ENCODE results near the gene NUAK1.
"Not testable (repeated sequence)": the region's sequence is repeated elsewhere in the genome, so short reads cannot be mapped to it uniquely, and the experiment has no call there.

NUAK1 gene

DNA sequence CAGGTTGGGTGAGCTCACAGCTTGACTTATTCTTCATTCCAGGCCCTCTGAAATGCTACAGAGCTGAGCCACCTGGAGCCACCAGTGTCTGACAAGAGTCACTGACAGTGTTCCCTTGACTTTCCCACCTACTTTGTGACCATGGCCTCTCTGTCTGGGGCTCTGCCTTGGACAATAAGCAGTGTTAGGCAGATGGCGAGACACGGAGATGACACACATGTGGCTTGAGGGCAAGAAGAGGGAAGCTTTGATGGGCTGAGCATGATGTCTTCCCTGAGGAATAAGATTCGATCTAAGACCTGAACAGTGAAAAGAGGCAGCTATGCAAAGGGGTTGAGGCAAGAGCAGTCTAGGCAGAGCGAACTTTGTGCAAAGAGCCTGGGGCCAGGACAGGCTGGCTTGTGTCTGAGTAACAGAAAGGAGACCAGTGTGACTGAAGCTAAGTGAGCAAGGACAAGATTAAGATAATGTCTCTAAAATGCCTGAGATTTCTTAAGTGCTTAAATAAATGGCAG lies 105.5 kb downstream of the NUAK1 start:
- no peak for DNase-seq (ENCODE audit: low read depth in 4 of 4, low spot score in 1 of 4)

DNA sequence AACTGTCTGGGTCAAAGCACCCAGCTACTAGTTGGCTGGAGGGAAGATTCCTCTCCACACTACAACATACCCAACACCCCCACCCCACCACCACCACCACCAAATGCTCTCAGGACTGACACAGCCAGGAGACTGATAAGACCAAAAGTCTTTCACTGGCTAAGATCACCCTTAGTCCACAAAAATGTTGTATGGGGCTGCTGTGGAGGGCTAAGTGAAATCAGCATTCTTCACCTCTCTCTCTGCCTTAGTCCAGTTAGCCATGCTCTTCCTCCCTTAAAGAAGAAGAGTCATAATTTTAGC lies 106.2 kb downstream of the NUAK1 start:
- no peak for DNase-seq (ENCODE audit: low read depth in 4 of 4, low spot score in 1 of 4)

DNA sequence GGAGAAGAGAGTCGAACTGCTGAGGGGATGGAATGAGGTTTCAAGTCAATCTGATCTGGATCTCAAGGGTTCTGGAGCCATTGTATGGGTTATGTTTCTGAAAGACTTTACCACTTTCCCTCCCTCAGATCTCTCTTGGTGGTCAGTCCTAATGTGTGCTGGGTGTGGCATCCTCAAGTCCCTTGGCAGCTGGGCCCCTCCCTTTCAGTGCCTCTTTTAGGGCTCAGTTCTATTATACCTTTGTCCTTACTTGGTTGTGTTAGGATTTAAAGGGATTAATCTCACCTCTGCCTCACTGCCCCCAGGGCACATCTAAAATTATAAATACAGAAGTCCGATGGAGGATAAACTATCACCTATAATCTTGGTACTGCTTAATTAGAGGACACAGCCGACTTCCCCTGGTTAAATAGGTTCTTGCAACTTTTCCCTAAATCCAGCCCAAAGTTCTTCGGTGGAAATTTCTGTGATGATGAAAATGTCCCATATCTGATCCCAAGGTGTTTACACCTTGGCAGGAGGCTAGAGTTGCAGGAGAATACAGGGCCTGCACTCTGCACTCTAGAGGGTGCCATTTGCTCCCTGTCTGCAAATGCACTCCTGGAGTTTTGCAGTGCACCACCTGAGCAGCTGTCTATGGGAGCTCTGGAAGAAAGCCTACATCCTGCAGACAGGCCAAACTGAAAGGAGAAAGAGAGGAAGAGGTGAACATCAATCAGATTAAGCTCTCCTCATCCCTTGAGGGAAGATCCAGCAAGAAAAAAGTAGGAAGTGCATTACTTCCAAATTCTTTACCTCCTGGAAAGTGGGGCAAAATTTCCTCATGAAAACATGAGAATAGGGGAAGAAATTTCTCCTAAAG lies 106.8 kb downstream of the NUAK1 start:
- no peak for DNase-seq (ENCODE audit: low read depth in 4 of 4, low spot score in 1 of 4)

DNA sequence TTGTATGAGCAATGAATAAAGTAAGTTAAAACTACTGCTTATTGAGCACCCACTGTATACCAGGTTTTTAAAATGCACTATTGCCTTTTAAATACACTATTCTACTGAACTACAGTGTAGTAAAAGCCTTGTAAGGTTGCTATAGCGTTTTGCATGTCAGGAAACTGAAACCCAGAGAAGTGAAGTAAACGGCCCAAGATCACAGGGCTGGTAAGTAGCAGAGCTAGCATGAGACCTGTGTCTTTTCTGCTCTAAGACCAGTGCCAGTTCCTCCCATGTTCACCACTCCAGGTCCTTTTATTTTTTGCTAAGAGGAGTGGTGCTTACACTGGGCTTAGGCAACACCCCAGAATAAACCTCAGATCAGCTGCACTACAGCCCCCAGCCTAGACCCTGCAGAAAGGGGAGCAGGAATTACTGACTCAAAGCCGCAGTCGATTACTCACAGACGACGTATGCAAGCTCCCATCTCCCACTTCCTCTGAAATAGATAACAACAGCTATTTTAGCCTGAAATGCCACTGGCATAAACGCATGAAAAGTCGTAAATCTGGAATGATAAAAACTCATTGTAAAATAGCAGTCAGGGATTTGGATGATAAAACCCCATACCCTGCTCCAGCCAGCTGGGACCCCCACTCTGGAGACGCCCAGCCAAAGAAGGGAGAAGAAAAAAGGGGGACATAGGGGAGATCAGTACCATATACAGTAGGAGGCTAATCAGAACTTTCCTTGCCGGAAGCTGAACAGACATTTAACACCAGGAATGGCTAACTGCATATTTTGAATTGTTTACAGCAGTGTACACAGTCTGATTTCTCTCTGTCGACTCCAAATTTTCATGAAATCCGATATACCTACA lies 108.3 kb downstream of the NUAK1 start:
- DNase-seq (ENCODE audit: low read depth in 4 of 4, low spot score in 1 of 4) = no peak

DNA sequence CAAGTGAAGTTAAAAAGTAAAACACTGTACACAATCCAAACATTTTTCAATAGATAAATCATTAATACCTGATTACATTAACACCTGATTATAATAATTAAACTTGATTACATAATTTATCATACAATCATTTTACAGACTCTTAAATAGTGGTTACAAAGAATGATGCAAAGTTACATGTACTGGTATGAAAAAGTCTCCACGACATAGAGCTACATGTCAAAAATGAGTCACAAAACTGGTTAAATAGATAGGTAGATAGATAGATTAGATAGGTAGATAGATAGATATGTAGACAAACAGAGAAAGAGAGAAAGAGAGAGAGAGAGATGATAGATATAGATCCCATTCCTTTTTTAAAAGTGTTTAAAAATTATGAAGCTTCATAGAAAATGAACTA lies 109.2 kb downstream of the NUAK1 start:
- DNase-seq (ENCODE audit: low read depth in 4 of 4, low spot score in 1 of 4) = no peak

DNA sequence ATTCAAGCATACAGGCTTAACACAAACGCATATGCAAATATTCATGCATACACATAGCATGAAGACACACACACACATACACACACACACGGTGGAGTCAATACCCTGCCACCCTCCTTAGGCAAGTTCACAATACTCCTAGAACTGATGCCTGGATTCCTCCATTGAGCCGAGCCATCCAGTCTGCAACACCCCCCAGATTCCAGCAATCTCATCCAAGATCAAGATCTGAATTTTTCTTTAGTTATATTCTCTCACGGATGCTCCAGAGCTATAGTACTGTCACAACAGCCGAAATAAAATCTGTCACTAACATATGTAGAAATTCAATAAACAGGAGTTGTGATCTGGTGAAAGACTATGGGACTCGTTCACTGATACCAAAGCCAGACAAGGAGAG lies 110.8 kb downstream of the NUAK1 start:
- no peak for DNase-seq (ENCODE audit: low read depth in 4 of 4, low spot score in 1 of 4)

DNA sequence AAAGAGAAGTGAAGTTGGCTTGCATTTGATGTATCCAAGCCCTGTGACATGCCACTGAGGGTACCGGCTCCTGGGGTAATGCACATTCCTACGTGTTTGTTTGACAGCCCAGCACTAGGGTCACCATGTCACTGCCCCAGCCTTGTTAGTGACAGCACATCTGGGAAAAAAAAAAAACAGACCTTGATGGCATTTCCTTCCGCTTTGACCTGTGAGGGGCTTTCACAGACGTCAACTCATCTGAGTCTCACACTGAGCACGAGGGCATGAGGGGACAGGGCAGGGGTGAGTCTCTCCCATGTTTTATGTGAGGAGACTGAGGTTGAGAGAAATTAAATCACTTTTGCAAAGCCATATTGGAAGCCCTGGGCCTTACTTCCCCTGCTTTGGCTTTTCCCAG lies 111.5 kb downstream of the NUAK1 start:
- DNase-seq (ENCODE audit: low read depth in 4 of 4, low spot score in 1 of 4) = no peak

DNA sequence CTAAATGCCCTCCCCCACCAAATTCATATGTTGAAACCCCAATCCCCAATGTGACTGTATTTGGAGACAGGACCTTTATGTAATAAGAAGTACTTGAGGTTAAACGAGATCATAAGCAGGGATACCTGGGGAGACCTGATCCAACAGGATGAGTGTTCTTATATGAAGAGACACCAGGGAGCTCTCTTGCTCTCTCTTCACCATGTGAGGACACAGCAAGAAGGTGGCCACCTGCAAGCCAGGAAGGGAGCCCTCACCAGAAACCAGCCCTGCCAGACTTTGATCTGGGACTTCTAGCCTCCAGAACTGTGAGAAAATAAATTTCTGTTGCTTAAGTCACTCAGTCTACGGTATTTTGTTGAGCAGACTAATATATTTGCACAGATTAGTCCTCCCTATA lies 113.6 kb downstream of the NUAK1 start:
- no peak for DNase-seq (ENCODE audit: low read depth in 4 of 4, low spot score in 1 of 4)

DNA sequence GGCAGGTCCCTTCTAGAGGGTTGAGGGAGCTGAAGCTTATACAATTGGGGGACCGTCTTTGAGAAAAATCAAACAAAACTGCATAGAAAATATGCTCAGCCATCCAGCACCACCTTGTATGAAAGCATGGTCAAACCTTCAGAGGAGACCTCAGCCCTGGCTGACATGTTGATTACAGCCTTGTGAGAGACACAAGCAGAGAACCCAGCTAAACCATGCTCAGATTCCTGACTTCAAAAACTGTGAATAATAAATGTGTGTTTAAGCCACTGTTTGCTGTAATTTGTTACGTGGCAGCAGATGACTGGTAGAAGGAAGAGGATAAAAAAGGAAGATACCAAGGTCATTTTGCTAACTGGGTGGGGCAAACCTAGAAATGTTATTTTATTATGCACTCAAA lies 115.7 kb downstream of the NUAK1 start:
- no peak for DNase-seq (ENCODE audit: low read depth in 4 of 4, low spot score in 1 of 4)

DNA sequence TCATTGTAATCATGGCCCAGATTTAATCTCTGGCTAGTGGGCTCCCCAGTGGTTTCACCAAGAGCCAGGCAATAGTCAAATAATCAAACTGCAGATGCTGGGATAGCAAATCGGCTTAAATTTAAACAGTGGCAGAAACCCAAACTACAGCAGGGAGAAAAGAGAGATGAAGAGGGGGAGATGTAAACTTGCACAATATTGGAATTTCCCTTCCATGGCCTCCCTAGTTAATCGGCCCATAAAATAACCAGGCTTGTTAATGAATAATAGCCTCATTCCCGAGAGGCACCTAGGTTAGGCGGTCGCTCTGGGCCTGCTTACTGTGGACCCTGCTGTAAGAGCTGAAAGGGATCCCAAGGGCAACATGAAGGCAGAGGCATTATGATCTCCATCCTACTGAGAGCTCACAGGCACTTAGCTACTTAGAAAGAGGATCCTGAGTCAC lies 116.2 kb downstream of the NUAK1 start:
- DNase-seq (ENCODE audit: low read depth in 4 of 4, low spot score in 1 of 4) = no peak

DNA sequence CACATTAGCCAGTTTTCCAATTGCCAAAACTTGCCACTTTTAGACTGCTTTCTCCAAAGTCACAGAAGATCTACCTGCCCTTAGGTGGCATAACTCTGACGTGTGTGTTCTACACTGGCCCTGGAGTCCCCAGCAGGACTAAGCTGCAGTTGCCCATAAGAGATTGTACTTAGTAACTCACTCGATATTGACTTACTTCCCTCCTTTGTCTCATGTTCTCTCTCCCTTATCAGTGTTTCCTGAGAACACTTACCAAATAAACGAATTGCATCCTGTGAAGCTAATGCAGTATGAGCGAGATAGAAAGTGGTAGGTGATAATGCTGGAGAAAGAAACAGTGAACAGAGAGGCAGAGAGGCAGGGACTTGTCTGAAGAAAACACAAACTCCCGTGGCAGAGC lies 117.2 kb downstream of the NUAK1 start:
- no peak for DNase-seq (ENCODE audit: low read depth in 4 of 4, low spot score in 1 of 4)

DNA sequence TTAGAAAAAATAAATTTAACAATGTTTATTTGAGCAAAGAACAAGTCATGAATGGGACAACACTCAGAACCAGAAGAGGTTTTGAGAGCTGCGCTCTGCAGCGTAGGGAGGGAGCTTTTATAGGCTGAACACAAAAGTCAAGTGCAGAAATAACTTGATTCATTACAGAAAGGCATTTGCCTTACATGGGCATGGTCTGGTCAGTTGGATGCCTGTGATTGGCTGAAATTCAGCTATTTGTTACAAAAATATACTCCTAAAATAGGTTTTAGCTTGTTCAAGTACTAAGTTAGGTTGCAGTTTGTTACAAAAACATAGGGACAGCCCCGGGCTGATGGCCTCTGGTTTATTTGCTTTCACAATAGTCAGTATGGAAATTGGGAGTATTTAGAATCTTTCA lies 118.0 kb downstream of the NUAK1 start:
- no peak for DNase-seq (ENCODE audit: low read depth in 4 of 4, low spot score in 1 of 4)

DNA sequence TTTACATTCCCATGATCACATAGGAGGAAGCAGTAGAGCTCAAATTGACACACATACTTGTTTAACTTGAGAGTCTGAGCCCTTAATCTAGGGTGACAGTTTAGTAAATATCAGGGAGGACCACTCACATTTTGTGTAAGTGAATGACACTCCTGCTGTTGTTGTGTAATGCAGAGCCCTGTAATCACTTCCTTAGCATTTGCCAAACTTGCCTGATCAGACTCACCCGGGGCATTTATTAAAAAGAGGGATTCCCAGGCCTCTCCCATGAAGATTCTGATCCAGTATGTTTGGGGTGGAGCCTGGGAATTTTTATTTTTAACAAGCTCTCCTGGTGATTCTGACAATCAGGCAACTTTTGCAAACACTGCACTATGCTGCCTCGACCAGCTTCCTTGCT lies 119.6 kb downstream of the NUAK1 start:
- no peak for DNase-seq (ENCODE audit: low read depth in 4 of 4, low spot score in 1 of 4)

DNA sequence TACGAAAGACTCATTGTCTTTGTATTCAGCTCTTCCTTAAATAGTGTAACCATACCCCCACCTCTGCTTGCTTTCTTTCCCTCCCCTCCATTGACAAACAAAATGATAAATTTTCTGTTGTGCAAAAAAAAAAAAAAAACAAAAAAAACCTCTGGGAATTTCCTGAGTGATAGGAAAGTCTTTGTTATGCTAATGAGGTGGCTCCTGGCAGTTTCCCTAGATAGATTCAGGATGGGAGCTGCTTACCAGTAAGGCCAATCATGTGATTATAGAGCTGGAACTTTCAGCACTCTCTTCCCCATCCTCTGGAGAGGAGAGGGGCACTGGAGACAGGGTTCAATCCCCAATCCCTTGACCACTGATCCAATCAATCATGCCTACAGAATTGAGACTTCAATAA lies 120.5 kb downstream of the NUAK1 start:
- DNase-seq (ENCODE audit: low read depth in 4 of 4, low spot score in 1 of 4) = no peak

DNA sequence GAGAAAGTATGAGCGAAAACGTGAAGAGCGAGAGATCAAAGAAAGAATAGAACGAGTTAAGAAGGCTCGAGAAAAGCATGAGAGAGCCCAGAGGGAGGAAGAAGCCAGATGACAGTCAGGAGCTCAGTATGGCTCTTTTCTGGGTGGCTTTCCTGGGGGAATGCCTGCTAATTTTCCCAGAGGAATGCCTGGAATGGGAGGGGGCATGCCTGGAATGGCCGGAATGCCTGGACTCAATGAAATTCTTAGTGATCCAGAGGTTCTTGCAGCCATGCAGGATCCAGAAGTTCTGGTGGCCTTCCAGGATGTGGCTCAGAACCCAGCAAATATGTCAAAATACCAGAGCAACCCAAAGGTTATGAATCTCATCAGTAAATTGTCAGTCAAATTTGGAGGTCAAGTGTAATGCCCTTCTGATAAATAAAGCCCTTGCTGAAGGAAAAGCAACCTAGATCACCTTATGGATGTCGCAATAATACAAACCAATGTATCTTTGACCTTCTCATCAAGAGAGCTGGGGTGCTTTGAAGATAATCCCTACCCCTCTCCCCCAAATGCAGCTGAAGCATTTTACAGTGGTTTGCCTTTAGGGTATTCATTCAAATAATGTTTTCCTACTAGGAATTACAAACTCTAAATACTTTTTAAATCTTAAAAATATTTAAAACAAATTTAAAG lies 122.0 kb downstream of the NUAK1 start:
- DNase-seq (ENCODE audit: low read depth in 4 of 4, low spot score in 1 of 4) = not testable (repeated sequence)

DNA sequence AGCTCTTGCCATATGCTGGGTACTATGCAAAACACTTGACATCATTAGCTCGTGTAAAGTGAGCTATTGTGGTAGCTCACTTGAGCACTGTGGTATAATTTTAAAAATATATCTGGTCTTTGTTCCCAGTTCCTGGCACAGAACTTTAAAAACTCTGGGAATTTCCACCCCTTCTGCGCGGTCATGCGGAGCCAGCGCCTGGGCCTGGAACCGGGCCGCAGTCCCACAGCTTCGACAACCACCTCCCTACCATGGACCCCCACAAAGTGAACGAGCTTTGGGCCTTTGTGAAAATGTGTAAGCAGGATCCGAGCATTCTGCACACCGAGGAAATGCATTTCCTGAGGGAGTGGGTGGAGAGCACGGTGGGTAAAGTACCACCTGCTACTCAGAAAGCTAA lies 123.1 kb downstream of the NUAK1 start:
- DNase-seq (ENCODE audit: low read depth in 4 of 4, low spot score in 1 of 4) = no peak

DNA sequence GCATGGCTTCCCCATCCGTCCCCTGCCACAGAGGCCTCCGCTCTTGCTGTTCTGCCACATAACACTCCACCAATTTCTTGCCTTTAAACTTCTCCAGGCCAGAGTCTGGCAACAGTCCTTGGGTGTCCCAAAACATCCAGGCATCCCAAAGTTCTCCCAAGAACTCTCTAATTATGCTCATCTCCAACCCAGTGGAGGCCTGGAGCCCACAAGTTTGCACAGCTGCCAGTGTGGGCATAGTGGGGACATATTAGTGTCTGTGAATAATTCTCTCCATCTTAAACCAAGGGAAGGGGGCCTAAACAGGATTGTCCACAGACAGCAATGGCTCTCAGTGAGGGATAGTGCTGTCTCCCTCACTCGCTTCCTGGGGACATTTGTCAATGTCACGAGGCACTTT lies 124.8 kb downstream of the NUAK1 start:
- no peak for DNase-seq (ENCODE audit: low read depth in 4 of 4, low spot score in 1 of 4)

Measured in stimulated activated CD4-positive, alpha-beta T cell treated with anti-CD3 and anti-CD28 coated beads, Interleukin-1b, Interleukin-23, amount 100 ng/mL, for 24 hours (primary cell).